GM18873 (cell line): Measurements from ENCODE around the gene CLEC6A.
"Not testable (repeated sequence)": the region's sequence is repeated elsewhere in the genome, so short reads cannot be mapped to it uniquely, and the experiment has no call there.

Experiments used
- ATAC-seq: cut with Tn5 transposase; IDR thresholded peaks from one replicate; pipeline ENCODE4 v1.9.1; 2021; ENCODE audit warnings: mild to moderate bottlenecking, moderate library complexity, moderate number of reproducible peaks; ENCODE audit not compliant: unreplicated experiment, low FRiP score

The CLEC6A gene

DNA sequence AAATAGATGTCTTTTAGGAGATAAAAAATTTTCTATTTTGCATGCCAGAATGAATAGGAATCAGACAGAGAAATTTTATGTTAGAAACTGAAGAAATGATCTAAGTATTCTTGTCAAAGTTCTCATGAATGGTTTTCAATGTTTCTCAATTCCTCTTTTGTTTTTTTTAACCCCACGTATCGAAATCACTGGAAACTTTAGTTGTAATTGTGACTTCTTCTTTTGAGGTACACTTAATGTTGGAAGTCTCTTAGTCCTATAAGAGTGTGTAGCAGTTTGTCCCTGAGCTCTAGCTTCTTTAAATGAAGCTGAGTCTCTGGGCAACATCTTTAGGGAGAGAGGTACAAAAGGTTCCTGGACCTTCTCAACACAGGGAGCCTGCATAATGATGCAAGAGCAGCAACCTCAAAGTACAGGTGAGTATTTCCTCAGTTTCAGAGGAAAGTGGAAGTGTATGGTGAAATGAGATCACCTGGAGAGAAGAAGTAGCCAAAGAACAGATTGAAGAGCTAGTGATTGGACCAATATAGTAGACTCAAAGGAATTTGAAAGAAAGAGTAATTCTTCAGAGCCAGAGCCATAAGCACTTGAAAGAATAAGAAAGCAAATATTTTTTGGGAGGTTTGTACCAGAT lies at the start of gene CLEC6A:
CLEC6A (plus strand) TSS at position 236 of the 634 bp plus-strand sequence; CDS start at position 386, 150 bp downstream.
- ATAC-seq, result no peak

DNA sequence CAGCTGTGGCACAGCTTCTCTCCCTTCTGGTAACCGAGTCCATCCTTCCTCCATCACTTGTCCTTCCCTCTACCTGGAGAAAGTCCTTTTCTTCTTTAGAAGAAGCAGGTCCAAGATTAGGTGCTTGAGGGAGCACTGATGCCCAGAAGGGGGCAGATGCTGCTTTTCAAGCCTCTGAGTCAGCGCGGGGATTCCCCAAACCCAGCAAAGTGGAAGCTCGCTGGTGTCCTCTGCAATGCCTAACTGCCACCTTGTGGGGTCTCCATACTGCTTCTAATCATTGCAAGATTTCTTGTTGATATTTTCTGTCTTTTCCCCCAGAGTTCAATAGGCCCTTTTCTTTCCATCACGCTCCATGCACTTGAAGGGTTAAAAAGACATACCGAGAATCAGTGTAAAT lies 36.2 kb upstream of the CLEC6A start:
- not testable (repeated sequence) for ATAC-seq

DNA sequence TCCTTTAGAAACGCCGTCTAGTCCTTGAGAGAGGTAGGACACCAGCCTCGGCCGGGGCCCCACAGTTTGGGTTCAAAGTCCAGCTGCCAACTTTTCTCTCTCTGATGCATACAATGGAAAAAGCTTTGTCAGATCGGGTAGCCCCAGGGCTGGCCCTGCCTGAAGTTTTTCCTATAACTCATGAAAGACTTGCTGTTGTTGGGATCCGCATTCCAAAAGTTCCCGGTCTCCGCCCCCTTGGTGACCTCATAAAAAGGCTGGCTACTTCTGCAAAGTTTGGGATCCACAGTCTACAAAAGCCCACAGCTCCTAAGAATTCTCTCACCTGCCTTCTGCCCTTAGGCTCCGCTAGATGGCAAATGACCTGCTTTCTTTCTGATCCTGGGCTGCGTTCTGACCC lies 35.3 kb upstream of the CLEC6A start:
- ATAC-seq, result no peak

DNA sequence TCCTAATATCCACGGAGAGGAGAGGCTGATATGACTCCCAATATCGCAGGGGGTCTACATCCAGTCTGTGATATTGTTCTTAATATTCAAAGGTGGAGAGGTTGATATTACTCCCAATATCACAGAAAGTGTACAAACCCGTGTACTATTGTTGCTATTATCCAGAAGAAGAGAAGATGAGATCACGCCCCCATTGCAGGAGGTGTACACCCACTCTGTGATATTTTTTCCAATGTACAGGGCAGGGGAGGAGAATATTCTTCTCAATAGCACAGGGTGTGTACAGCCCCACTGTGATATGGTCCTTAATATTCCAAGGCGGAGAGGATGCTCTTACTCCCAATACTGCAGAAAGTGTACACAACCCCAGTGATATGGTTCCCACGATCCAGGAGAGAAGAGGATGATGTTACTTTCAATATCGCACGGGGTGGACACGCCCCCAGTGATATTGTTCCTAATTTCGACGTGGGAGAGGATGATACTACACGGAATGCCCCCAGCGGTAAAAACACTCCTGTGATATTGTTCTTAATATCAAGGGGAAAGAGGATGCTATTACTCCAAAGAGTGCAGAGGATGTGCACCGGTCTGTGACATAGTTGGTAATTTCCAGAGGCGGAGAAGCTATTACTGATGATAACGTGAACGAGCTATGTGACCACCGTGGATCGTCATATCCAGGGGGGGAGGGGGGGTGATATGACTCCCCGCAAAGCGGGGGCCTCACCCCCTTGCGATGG lies 11.1 kb upstream of the CLEC6A start:
- not testable (repeated sequence) for ATAC-seq

DNA sequence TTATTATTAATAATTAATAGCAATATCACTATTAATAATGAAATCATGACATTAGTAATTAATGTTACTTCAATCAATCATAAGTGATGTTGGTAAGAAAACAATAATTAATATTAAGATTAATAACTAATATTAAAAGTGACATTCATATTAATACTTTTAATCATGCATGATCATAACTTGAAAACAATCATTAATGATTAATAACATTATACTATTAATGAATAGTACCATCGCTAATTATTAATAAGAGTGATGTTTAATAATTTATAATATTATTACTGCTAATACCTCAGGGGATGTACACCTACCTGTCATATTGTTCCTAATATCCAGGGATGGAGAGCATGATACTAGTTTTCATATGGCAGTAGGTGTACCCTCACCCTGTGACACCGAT lies 10.0 kb upstream of the CLEC6A start:
- ATAC-seq, result no peak

DNA sequence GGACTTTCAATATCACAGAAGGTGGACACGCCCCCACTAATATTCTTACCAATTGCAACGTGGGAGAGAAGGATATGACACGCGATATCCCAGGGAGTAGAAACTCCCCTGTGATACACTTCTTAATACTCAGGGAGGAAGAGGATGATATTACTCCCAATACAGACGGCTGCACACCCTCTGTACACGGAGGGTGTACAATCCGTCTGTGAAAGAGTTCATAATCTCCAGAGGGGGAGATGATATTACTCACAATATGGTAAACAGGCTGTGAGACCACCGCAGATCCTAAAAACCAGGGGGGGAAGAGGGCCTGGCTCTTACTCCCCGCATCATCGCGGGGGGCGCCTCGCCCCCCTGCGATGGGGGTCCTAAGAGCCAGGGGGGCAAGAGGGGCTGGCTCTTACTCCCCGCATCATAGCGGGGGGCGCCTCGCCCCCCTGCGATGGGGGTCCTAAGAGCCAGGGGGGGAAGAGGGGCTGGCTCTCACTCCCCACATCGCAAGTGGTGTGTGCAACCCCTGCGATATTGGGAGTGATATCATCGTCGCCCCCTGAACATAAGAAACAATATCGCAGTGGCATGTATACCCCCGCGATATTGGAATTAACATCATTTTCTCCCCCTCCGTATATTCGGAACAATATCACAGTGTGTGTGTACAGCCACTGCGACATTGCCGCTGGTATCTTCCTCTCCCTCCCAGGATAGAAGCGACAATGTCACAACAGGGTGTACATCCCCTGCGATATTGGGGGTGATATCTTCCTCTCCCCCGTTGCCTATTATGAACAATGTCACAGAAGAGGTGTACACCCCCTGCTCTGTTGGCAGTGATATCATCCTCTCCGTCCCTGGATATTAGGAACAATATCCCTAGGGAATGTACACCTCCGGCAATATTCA lies 8.9 kb upstream of the CLEC6A start:
- ATAC-seq, result no peak

DNA sequence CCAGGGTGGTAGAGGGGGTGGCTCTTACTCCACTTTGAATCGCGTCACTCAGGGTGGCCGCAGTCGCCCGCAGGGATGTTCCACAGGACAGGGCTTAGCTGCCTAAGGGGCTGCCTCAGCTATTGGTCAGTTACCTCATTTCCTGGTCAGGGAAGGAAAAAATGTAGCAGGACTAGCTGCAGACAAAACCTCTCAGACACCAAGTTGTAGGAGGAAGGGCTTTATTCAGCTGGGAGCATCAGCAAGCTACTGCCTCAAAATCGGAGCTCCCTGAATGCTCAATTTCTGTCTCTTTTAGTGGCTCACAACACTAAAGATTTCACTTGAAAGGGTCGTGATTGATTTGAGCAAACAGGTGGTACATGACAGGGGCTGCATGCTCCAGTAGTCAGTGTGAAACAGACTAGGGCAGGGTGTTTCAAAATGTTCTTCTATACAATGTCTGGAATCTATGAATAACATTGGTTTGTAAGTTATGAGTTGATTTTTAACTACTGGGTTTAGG lies 6.4 kb upstream of the CLEC6A start:
- ATAC-seq, result no peak

DNA sequence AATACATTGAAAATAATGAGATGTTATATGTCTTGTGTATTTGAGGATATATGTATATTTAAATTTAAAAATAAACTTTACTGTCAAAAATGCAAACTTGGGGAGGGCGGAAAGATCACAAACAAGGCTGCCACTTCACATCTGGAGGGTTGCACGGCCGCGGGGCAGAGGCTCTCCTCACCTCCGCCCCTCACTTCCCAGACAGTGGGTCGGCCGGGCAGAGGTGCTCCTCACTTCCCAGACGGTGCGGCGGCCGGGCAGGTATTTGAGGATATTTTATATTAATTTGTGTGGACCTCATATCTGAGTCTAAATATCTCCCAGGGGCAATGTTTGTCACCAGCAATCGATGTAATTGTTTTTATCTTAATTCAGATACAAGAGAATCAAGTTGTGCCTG lies 3.7 kb upstream of the CLEC6A start:
- no peak for ATAC-seq

DNA sequence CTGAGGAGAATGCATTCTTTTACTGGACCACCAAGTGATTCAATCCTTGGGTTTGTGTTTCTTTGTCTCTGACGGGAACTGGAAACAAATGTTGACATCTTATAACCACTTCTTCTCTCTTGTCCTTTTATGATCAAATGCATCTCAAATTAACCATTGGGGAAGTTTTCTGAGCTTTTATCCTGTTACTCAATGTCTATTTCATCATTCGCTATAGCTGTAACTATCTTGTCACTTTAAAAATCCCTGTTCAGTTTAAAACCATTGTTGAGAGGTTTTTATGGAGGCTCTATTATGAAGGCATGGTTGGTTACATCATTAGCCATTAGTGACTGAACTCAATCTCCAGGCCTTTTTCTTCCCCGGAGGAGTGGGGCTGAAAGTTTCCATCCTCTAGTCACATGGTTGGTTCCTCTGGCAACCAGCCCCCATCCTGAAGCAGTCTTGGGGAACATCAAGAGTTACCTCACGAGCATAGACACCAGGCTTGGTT lies 2.7 kb upstream of the CLEC6A start:
- ATAC-seq, result no peak

DNA sequence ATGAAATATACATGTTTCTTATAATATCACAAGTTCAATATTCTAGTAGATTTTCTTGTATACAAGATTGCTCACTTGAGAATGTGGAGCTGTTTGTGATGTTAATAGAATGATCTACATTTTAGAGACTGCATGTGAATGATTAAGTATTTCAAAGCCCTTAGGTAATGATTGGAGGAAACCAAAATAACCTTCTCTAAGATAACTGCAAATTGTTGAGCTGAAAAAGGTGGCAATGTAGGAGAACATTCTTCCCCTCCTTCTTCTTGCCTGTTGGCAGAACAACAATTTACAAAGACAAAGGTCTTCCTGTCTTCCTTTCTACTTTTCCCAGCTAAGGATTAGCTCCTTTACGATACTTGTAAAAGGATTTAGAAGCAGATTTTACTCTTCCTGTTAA lies 2.0 kb upstream of the CLEC6A start:
- ATAC-seq, result no peak

DNA sequence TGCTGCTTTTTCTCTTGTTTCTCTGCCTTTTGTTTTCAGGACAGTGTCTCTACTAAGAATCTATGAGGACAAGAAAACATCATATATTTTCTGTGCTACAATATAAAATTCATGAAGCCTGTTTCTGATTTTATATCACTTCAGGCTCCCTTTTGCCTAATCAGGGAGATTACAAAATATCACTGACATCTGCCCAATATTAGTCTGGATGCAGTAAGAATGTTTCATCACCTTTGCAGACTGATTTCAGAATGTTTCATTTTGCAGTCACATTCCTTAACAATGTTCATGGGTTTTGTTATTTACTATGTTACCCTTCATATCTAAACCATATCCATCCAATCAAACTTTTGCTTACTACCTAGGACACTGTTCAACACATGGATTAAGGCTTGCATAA lies 491 bp upstream of the CLEC6A start:
- ATAC-seq, result no peak

DNA sequence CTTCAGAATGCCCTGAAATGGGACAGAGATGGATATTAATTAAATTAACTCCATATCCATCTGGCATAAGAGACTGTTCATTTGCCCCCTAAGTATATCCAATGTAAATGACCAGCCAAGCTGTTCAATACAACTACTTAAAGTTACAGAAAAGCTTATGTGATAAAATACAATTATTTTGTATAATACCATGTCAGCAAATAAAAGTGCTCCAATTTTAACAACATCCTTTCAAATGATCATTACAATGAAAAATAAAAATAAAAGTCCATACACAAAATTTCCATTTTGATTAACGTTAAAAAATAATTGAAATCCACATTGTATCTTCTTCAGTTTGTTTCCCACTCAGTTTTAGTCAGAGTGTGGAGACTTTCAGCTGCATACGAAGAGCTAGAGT lies 5.7 kb downstream of the CLEC6A start:
- no peak for ATAC-seq

DNA sequence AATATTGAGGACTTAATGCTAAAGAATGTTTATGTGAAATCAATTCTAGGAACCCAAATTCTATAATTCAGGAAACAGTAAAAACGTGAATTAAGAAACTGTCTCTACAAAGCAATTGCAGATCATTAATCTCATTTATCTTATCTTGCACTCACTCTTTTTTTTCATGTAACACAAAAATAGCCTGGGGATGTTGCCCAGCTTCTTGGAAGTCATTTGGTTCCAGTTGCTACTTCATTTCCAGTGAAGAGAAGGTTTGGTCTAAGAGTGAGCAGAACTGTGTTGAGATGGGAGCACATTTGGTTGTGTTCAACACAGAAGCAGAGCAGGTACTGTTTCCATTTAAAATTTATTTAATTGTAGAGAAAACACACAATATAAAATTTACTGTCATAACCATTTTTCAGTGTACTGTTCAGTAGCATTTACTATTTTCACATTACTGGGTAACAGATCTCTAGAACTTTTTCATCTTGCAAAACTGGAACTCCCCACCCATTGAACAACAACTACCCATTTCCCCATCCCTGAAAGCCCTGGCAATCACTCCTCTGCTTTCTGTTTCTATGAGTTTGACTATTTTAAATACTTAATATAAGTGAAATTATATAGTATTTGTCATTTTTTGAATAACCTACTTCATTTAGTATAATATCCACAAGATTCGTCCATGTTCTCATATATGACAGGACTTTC lies 9.7 kb downstream of the CLEC6A start:
- no peak for ATAC-seq

DNA sequence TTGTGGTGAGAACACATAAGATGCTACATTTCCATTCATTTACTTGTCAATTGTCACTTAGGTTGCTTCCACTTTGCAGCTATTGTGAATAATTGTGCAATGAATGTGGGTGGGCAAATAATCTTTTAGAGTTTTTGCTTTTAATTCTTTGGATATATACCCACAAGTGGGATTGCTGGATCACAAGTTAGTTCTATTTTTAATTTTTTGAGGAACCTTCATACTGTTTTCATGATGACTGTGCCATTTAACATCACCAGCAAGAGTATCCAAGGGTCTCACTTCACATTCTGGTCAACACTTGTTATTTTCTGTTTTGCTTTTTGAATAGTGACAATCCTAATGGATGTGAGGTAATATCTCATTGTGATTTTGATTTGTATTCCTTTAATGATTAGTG lies 10.5 kb downstream of the CLEC6A start:
- ATAC-seq, result no peak

DNA sequence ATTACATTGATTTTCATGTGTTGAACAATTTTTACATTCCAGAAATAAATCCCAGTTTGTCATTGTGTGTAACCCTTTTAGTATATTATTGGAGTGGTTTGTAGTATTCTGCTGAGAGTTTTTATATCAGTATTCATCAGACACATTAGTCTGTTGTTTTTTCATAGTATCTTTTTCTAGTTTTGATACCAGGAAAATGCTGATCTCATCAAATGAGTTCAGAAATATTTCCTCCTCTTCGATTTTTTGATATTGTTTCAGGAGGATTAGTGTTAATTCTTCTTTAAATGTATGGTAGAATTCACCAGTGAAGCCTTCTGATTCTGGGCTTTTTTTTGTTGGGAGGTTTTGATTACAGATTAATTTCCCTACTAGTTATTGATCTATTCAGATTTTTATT lies 15.3 kb downstream of the CLEC6A start:
- ATAC-seq, result no peak

DNA sequence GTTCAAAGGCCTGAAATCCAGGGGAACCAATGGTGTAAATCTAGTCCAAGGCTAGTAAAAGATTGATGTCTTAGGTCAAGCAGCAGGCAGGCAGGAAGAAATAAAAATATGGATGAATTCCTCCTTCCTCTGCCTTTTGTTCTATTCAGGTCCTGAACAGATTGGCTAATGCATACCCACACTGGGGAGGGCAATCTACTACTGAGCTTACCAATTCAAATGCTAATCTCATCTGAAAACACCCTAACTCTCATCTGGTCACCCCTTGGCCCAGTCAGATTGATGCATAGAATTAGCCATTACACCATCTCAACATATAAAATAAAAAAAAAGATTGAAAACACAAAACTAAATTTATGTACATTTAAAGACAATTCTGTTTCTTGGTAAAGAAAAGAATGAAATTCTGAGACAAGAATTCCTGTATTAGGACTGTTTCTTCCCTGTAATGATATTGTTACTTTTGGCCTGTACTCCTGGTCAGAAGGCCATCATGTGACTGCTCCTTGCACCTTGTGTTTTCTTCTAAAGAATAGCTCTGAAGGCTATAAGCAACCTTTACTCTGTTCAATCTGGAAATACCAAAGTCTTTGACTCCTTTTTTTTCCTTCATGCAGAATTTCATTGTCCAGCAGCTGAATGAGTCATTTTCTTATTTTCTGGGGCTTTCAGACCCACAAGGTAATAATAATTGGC lies 19.9 kb downstream of the CLEC6A start:
- ATAC-seq, result no peak

DNA sequence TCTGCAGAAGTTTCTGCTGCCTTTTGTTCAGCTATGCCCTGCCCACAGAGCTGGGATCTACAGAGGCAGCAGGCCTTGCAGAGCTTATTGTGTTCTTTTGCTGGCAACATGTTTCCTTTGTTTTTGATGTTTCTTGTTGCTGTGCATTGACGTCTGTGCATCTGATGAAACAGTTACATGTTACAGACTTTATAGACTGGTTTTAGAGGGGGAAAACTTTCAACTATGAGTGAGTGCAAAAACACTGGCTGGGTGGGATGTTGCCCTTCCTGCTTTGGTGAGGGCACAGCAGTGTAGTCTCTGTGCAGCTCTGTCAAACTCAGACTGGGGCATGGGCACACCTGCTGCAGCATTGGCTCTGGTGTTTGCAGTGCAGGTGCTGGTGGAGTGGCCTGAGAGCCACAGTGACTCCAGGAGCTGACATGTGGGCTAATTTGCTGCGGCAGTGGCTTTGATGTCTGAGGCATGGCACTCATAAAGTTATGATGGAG lies 26.9 kb downstream of the CLEC6A start:
- ATAC-seq, result no peak

DNA sequence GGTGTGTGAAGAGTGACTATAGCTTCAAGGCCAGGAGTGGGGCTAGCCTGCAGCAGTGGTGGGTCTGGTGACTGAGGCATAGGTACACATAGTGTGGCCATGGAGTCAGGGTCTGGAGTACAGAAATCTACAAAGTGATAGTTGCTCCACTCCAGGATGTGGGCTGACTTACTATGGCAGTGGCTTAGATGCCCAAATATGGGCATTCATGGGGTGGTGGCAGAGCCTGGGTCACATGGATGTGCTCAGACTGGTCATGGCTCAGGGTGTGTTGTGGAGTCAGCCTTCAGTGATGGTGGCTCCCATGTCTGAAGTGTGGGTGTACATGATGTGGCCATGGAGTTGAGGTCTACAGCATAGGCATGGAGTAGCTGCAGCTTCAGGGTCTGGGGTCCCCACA lies 27.3 kb downstream of the CLEC6A start:
- ATAC-seq, result no peak
